ENCODE results near the gene ATP8A2.

ATP8A2 gene

GRCh38 chr13:25732111-25732865, 360.5 kb downstream of the ATP8A2 start:
- no peaks in the 10 kb centered on the region for H3K27me3 ChIP-seq (ENCODE audit: insufficient read depth, insufficient read length)
- no peaks in the 10 kb centered on the region for H3K9me3 ChIP-seq (ENCODE audit: insufficient read depth, low read length)
- no peak for DNase-seq (ENCODE audit: low read depth, low spot score)
- no peaks in the 10 kb centered on the region for H3K36me3 ChIP-seq (ENCODE audit: insufficient read depth, insufficient read length, low read length)
- H3K4me1 ChIP-seq (ENCODE audit: insufficient read depth, insufficient read length) = no peaks in the 10 kb centered on the region
- no peak overlapping the region for H3K4me3 ChIP-seq (ENCODE audit: insufficient read length, low read depth)
- H3K9ac ChIP-seq (ENCODE audit: insufficient read length, low read depth) = no peak overlapping the region
- no peak for TF ChIP-seq ZNF274 (IDR thresholded peaks at IDR 0.05; ENCODE audit: low read depth, low read length)
- TF ChIP-seq SUZ12 (IDR thresholded peaks at IDR 0.05; ENCODE audit: extremely low read depth, insufficient read depth, insufficient read length) = no peak
- TF ChIP-seq YY1 (IDR thresholded peaks at IDR 0.05; ENCODE audit: insufficient read depth, insufficient read length) = no peak

- H3K9me3 ChIP-seq (ENCODE audit: insufficient read depth, low read length) = no peaks in the 10 kb centered on the region
- no peak for TF ChIP-seq SUZ12 (IDR thresholded peaks at IDR 0.05; ENCODE audit: extremely low read depth, insufficient read depth, insufficient read length)
- TF ChIP-seq ZNF274 (IDR thresholded peaks at IDR 0.05; ENCODE audit: low read depth, low read length) = no peak
- TF ChIP-seq YY1 (IDR thresholded peaks at IDR 0.05; ENCODE audit: insufficient read depth, insufficient read length) = no peak
- no peak overlapping the region for H3K4me3 ChIP-seq (ENCODE audit: insufficient read length, low read depth)
- DNase-seq (ENCODE audit: low read depth, low spot score) = no peak
- H3K9ac ChIP-seq (ENCODE audit: insufficient read length, low read depth) = no peak overlapping the region
- no peaks in the 10 kb centered on the region for H3K4me1 ChIP-seq (ENCODE audit: insufficient read depth, insufficient read length)
- H3K36me3 ChIP-seq (ENCODE audit: insufficient read depth, insufficient read length, low read length) = no peaks in the 10 kb centered on the region
- H3K27me3 ChIP-seq (ENCODE audit: insufficient read depth, insufficient read length) = no peaks in the 10 kb centered on the region
Measured at GRCh38 chr13:25733001-25733491, 361.3 kb downstream of the ATP8A2 start.

GRCh38 chr13:25733696-25734435, 362.1 kb downstream of the ATP8A2 start:
- Histone ChIP-seq H3K36me3 (ENCODE audit: insufficient read depth, insufficient read length, low read length) (no peaks in the 10 kb centered on the region), H3K9ac (ENCODE audit: insufficient read length, low read depth) (no peak overlapping the region), H3K9me3 (ENCODE audit: insufficient read depth, low read length) (no peaks in the 10 kb centered on the region), H3K4me1 (ENCODE audit: insufficient read depth, insufficient read length) (no peaks in the 10 kb centered on the region), H3K4me3 (ENCODE audit: insufficient read length, low read depth) (no peak overlapping the region), H3K27me3 (ENCODE audit: insufficient read depth, insufficient read length) (no peaks in the 10 kb centered on the region)
- DNase-seq (ENCODE audit: low read depth, low spot score) = no peak
- TF ChIP-seq ZNF274 (IDR thresholded peaks at IDR 0.05; ENCODE audit: low read depth, low read length) (no peak), YY1 (IDR thresholded peaks at IDR 0.05; ENCODE audit: insufficient read depth, insufficient read length) (no peak), SUZ12 (IDR thresholded peaks at IDR 0.05; ENCODE audit: extremely low read depth, insufficient read depth, insufficient read length) (no peak)

DNA sequence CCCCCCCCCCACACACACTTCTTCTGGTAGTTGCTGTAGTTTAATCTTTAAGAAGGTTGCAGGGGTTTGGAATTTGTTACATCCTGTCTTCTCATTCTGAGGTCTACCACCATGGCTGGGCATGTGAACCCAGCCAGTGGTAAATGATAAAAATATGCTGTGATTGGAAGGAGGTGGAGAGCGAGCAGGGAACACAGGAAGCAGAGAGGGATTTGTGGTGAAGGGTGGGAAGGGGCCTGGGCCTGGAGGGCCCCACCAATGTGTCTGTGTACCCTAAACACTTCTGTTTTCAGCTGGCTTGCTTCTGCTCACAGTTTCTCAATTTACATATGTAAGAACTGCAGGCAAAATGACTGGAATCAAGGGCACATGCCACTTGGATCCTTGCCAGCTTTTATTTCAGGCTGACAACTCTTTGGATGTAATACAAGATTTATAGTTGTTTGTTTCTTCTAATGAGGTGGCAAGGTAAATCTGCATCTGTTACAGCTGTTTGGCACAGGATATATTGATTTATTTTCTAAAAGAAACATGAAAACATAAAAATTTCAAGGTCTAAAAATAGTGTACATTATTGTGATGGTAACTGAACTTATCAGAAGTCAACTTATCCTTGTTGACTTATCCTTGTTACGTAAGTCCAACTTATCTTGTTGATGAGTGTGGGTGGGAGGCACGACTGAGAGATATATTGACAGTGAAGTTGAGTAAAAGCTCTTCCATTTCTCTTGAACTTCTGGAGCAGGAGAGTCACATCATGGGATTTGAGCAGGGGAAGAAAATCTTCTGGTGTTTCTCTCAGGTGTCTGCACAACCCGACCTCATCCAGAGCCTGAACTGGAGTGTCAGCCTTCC, 366.8 kb downstream of the ATP8A2 start:
- no peak overlapping the region for H3K9ac ChIP-seq (ENCODE audit: insufficient read length, low read depth)

DNA sequence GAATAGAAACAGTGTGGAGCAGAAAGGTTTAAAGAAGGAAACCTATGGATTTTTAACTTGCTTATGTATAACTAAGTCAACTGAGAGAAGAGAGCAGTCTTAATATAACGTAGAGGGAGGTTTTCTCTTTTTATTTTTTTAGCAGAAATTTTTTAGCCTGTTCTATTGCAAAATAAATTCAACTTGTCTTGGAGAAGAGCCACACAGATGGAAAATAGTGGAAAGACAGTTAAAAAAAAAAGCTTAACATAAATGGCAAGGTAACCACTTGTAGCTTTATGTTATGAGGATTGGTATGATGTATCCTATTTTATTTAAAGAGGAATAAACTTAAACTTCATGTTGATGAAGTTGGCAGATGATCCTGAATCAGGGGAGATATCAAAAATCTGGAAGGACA, 367.6 kb downstream of the ATP8A2 start:
- H3K9ac ChIP-seq (ENCODE audit: insufficient read length, low read depth) = no peak overlapping the region

More for the DNA sequence above, 366.8 kb downstream of the ATP8A2 start:
- DNase-seq (ENCODE audit: low read depth, low spot score) = no peak
- H3K27me3 ChIP-seq (ENCODE audit: insufficient read depth, insufficient read length) = no peaks in the 10 kb centered on the region
- TF ChIP-seq SUZ12 (IDR thresholded peaks at IDR 0.05; ENCODE audit: extremely low read depth, insufficient read depth, insufficient read length) = no peak
- TF ChIP-seq ZNF274 (IDR thresholded peaks at IDR 0.05; ENCODE audit: low read depth, low read length) = no peak
- no peak for TF ChIP-seq YY1 (IDR thresholded peaks at IDR 0.05; ENCODE audit: insufficient read depth, insufficient read length)
- no peaks in the 10 kb centered on the region for H3K36me3 ChIP-seq (ENCODE audit: insufficient read depth, insufficient read length, low read length)
- no peak overlapping the region for H3K4me3 ChIP-seq (ENCODE audit: insufficient read length, low read depth)
- H3K9me3 ChIP-seq (ENCODE audit: insufficient read depth, low read length) = peaks cover 7% of the 10 kb centered on the region; the same call in 1 of the 2 replicates
- no peaks in the 10 kb centered on the region for H3K4me1 ChIP-seq (ENCODE audit: insufficient read depth, insufficient read length)

GRCh38 chr13:25741796-25742195, 370.0 kb downstream of the ATP8A2 start:
- no peak for DNase-seq (ENCODE audit: low read depth, low spot score)
- H3K9ac ChIP-seq (ENCODE audit: insufficient read length, low read depth) = no peak overlapping the region
- no peaks in the 10 kb centered on the region for H3K27me3 ChIP-seq (ENCODE audit: insufficient read depth, insufficient read length)
- peaks cover 7% of the 10 kb centered on the region; the same call in 1 of the 2 replicates for H3K9me3 ChIP-seq (ENCODE audit: insufficient read depth, low read length)
- TF ChIP-seq ZNF274 (IDR thresholded peaks at IDR 0.05; ENCODE audit: low read depth, low read length) (no peak), SUZ12 (IDR thresholded peaks at IDR 0.05; ENCODE audit: extremely low read depth, insufficient read depth, insufficient read length) (no peak), YY1 (IDR thresholded peaks at IDR 0.05; ENCODE audit: insufficient read depth, insufficient read length) (no peak)
- no peak overlapping the region for H3K4me3 ChIP-seq (ENCODE audit: insufficient read length, low read depth)
- no peaks in the 10 kb centered on the region for H3K4me1 ChIP-seq (ENCODE audit: insufficient read depth, insufficient read length)
- H3K36me3 ChIP-seq (ENCODE audit: insufficient read depth, insufficient read length, low read length) = no peaks in the 10 kb centered on the region

More for the DNA sequence above, 367.6 kb downstream of the ATP8A2 start:
- H3K4me3 ChIP-seq (ENCODE audit: insufficient read length, low read depth) = no peak overlapping the region
- TF ChIP-seq YY1 (IDR thresholded peaks at IDR 0.05; ENCODE audit: insufficient read depth, insufficient read length) = no peak
- no peak for TF ChIP-seq SUZ12 (IDR thresholded peaks at IDR 0.05; ENCODE audit: extremely low read depth, insufficient read depth, insufficient read length)
- TF ChIP-seq ZNF274 (IDR thresholded peaks at IDR 0.05; ENCODE audit: low read depth, low read length) = no peak
- H3K9me3 ChIP-seq (ENCODE audit: insufficient read depth, low read length) = peaks cover 7% of the 10 kb centered on the region; the same call in 1 of the 2 replicates
- no peak for DNase-seq (ENCODE audit: low read depth, low spot score)
- no peaks in the 10 kb centered on the region for H3K4me1 ChIP-seq (ENCODE audit: insufficient read depth, insufficient read length)
- no peaks in the 10 kb centered on the region for H3K36me3 ChIP-seq (ENCODE audit: insufficient read depth, insufficient read length, low read length)
- no peaks in the 10 kb centered on the region for H3K27me3 ChIP-seq (ENCODE audit: insufficient read depth, insufficient read length)

Measured in NT2/D1 (cell line).